ENCODE measurements around the gene ATL1. TPM values are rescaled to one million over a fixed set of nuclear protein-coding genes. Genes with fewer than 3 reads are reported as not detected.
"Not testable (repeated sequence)": the region's sequence is repeated elsewhere in the genome, so short reads cannot be mapped to it uniquely, and the experiment has no call there.

ATL1 gene
- total RNA-seq, 2 experiments from 2014 or later, result 1.5 TPM

DNA sequence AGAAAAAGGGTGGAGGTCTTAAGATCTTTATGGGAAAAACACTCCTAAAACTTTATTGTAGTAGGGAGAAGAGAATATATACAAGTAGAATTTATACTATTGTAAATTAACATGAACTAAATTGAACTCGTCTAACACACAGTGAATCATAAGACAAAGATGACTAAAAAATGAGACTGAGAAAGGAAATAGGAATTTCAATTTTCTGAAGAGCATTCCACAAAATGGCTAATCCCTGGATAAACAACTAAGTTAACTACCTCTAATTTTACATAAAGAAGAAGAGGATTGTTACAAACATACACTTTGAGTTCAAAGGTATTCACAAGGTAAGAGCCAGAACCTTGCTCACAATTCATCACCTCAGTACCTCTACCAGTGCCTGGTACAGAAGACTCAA is 29.6 kb upstream of the ATL1 start:
- no peak overlapping the region for H3K27ac Mint-ChIP-seq
- POLR2A ChIA-PET, result no interaction called here
- no peak for DNase-seq
- H3K9me3 Mint-ChIP-seq, result no peaks in the 10 kb centered on the region
- peaks cover 6% of the 10 kb centered on the region for H3K36me3 Mint-ChIP-seq
- no peaks in the 10 kb centered on the region for H3K27me3 Mint-ChIP-seq
- peaks cover 33% of the 10 kb centered on the region for H3K4me1 Mint-ChIP-seq
- ATAC-seq (ENCODE audit: low read depth), result no peak
- H3K4me3 Mint-ChIP-seq, result peak overlapping the region; percentile 92

DNA sequence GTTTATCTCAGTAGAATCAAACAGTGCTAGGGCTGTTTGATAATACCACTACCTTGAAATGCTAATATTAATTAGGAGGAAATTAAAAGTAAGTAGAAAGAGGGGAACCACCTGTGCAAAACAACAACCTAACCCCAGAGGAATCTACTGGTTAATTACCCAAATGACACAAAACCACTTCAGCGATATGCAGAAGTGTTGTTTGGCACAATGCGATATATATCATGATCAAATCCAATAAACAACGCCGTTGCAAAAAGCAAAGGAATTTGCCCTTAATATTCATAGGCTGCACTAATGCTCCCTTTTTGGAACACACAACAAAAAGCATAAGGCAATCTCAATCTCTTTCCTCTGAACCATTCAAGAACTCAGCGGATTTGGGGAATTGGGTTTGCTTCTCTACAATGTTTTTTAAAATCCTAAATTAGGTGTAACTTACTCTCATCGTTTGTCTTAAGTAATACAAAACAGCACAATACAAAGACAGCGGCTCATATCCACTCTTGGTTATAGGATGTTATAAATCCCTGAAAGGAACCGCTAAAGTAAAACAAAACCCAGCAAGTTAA is 29.1 kb upstream of the ATL1 start:
- H3K36me3 Mint-ChIP-seq, result peaks cover 6% of the 10 kb centered on the region
- H3K4me3 Mint-ChIP-seq, result peak overlapping the region; percentile 92
- ATAC-seq (ENCODE audit: low read depth) (no peak), DNase-seq (no peak)
- peaks cover 33% of the 10 kb centered on the region for H3K4me1 Mint-ChIP-seq
- no peaks in the 10 kb centered on the region for H3K9me3 Mint-ChIP-seq
- no peak overlapping the region for H3K27ac Mint-ChIP-seq
- POLR2A ChIA-PET, result interaction anchor here (1.6 kb wide), 1 partner anchor 188 kb away, joined by 8 read pairs; no protein-coding TSS in a partner anchor
- no peaks in the 10 kb centered on the region for H3K27me3 Mint-ChIP-seq

DNA sequence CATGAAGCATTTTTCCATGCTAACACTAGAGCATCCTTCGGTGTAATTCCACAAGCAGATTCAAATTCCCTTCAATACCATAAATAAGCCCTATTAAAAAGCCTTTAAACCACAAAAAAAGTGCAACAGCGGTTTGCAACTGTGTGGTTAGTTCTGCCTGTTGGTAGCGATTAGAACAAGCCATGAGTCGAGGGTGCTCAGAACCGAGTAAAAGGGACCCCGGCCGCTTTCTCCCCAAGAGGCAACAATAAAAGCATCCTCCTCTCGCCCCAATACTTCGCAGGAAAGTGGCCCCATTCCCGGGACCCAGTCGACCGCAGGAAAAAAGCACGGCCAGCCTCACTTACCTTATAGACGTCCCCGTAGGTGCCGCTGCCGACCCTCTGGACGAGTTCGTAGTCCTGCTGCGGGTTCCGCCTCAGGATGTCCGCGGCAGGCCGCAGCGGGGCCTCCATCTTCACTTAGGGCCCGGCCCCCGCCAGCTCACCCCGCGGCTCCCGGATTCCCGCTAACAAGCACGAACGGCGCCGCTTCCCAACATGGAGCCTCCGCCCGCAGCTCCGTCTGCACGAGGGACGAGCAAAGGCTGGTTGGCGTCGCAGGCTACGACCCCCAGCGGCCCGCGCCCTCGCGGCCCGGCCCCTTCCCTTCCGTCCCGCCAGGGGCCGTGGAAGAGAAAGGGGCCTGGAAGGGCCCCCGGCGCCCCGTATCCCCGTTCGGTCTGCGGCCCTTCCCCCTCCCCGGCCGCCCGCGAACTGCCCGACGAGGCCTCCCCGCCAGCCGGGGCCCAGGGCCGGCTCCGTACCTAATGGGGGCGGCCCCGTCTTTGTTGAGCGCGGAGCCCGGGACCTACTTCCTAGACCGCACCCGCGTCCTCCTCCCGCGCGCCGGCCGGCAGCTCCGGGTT is 28.1 kb upstream of the ATL1 start:
- DNase-seq, result peak; percentile 68
- ATAC-seq (ENCODE audit: low read depth), result peak; percentile 53
- Mint-ChIP-seq H3K27me3 (no peaks in the 10 kb centered on the region), H3K4me3 (peak overlapping the region; percentile 92), H3K36me3 (peaks cover 3% of the 10 kb centered on the region), H3K9me3 (no peaks in the 10 kb centered on the region), H3K4me1 (peaks cover 31% of the 10 kb centered on the region), H3K27ac (peak overlapping the region; percentile 88)
- POLR2A ChIA-PET, result interaction anchor here (0.5 to 1.6 kb wide), 6 partner anchors 79 to 221 kb away, joined by 3 to 8 read pairs (median 4); partner anchors contain the start of genes DMAC2L and L2HGDH

DNA sequence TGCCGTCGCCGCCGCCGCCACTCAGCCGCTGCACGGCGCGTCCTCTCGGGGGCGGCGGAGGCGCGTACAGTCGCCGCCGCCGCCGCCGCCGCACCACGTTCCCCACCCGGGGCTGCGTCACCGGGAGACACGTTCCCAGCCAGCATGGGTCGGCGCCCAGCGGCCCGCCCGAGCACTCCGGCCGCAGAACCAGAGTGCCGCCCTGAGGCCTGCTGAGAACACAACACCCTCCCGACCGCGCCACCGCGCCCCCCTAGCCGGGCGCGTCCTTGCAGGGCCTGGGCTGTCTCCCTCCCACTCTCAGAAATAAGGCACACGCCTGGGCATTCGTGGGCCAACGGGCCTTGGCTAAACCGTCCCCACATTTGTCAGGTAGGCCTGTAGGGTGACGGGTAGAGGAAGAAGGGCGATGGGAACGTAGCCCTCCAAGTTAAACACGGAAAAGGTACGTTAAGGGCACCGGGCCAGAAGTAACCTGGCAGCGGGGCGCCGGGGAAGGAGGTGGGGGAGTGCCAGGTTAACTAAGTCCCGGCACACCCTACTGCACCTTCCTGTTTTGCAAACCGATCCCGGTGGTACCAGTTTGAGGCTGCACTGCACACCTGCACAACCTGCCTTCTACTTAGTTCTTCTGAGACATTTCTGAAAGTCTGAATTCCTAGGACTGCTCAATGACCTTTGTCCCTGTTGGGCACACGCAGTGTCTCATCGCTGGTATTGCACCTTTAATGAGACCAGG is 27.3 kb upstream of the ATL1 start, which contains the start of gene MAP4K5:
MAP4K5 (minus strand) TSS at position 68 of the 739 bp plus-strand sequence. CDS start 520 bp downstream, outside the sequence.
- ATAC-seq (ENCODE audit: low read depth), result peak; percentile 93
- Mint-ChIP-seq H3K4me1 (peaks cover 31% of the 10 kb centered on the region), H3K27me3 (no peaks in the 10 kb centered on the region), H3K36me3 (peaks cover 5% of the 10 kb centered on the region), H3K4me3 (peak within 1 kb of the TSS; percentile 92), H3K27ac (peak within 1 kb of the TSS; percentile 88), H3K9me3 (peaks cover 2% of the 10 kb centered on the region)
- POLR2A ChIA-PET, result interaction anchor here (0.5 to 1.6 kb wide), 4 partner anchors 79 to 212 kb away, joined by 4 to 8 read pairs (median 4); no protein-coding TSS in a partner anchor
- DNase-seq, result peak; percentile 91

DNA sequence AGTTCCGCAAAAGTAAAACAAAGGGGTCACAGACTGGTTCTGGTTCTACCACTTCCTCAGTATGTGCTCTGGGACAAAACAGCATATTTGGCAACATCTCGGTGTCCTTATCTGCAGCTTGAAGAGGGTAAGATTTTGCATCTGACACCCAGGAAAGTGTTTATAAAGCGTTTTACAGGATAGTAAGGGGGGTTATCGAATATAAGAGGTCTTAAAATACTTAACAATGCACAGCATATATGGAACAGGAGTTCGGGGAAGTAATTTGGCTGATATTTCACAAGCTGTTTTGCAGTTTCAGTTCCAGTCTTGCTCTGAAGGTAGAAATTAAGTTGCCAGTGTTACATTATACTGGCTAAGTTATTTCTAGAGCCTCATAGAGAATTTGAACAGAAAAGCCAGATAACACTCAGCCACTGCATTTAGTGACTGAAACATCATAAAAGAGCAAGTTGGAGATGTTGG is 26.7 kb upstream of the ATL1 start:
- Mint-ChIP-seq H3K9me3 (peaks cover 4% of the 10 kb centered on the region), H3K27me3 (no peaks in the 10 kb centered on the region), H3K4me3 (peak overlapping the region; percentile 89), H3K4me1 (peaks cover 29% of the 10 kb centered on the region), H3K27ac (peak overlapping the region; percentile 83), H3K36me3 (peaks cover 2% of the 10 kb centered on the region)
- POLR2A ChIA-PET, result interaction anchor here (0.8 kb wide), 1 partner anchor 212 kb away, joined by 4 read pairs; no protein-coding TSS in a partner anchor
- ATAC-seq (ENCODE audit: low read depth), result no peak
- no peak for DNase-seq

DNA sequence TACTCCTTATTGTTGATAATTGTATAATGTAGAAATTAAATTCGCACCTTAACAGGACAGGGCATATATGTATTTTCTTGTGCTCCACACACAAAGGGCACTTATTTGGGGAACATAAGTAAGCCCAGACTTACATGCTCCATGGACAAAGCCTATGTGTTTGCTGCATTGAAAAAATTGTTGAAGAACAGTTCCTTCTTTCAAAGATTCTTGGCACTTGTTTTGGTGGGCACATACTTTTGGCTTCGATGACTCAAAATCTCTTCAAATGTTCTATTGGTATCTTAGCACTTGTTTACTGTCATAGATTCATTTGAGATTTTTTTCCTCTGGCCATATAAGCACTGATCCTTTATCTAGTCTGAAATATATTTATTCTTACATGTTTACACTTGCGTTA is 26.1 kb upstream of the ATL1 start:
- POLR2A ChIA-PET, result no interaction called here
- ATAC-seq (ENCODE audit: low read depth) (no peak), DNase-seq (no peak)
- Mint-ChIP-seq H3K4me3 (no peak overlapping the region), H3K9me3 (peaks cover 5% of the 10 kb centered on the region), H3K4me1 (peaks cover 29% of the 10 kb centered on the region), H3K27ac (no peak overlapping the region), H3K27me3 (no peaks in the 10 kb centered on the region), H3K36me3 (peaks cover 2% of the 10 kb centered on the region)

DNA sequence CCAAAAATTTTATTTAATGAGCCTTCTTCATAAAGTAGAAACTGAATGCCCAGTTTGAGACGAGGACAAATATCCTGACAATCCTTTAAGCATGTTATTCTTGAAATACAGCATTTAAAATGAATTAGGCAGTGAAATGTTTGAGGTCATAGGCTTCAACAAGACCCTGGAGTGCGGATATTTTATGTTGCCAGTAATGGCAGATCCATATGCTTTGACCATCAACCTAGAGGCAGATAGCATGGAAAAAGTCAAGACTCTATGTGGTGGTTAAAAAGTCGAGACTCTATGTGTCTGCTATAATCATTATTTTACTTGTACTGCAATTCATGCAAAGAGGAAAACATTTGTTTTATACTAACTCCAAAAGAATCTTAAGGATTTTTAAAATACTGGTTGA is 25.5 kb upstream of the ATL1 start:
- no peaks in the 10 kb centered on the region for H3K27me3 Mint-ChIP-seq
- POLR2A ChIA-PET, result no interaction called here
- no peak overlapping the region for H3K4me3 Mint-ChIP-seq
- H3K27ac Mint-ChIP-seq, result no peak overlapping the region
- no peak for ATAC-seq (ENCODE audit: low read depth)
- H3K36me3 Mint-ChIP-seq, result peaks cover 2% of the 10 kb centered on the region
- peaks cover 27% of the 10 kb centered on the region for H3K4me1 Mint-ChIP-seq
- no peak for DNase-seq
- peaks cover 5% of the 10 kb centered on the region for H3K9me3 Mint-ChIP-seq

DNA sequence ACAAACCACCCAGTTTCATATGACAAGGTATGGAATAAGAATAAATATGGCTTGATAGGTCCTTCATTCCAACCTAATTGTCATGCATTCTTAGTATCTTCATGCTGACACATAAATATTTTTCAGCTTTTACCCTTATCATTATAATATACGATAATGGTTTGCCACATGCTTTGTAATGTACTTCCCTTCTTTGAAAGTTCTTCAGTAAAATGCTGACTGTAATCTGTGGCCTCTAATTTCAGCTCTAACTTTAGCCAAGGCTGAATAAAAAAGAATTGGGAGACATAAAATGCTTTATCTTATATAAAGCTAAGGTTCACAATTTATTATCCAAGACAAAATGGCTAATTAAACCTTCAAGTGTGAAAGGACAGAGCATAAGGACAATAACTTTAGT is 24.9 kb upstream of the ATL1 start:
- peaks cover 5% of the 10 kb centered on the region for H3K9me3 Mint-ChIP-seq
- peaks cover 2% of the 10 kb centered on the region for H3K36me3 Mint-ChIP-seq
- no peak overlapping the region for H3K27ac Mint-ChIP-seq
- H3K4me3 Mint-ChIP-seq, result no peak overlapping the region
- no peaks in the 10 kb centered on the region for H3K27me3 Mint-ChIP-seq
- peaks cover 21% of the 10 kb centered on the region for H3K4me1 Mint-ChIP-seq
- no peak for DNase-seq
- POLR2A ChIA-PET, result no interaction called here
- ATAC-seq (ENCODE audit: low read depth), result no peak

DNA sequence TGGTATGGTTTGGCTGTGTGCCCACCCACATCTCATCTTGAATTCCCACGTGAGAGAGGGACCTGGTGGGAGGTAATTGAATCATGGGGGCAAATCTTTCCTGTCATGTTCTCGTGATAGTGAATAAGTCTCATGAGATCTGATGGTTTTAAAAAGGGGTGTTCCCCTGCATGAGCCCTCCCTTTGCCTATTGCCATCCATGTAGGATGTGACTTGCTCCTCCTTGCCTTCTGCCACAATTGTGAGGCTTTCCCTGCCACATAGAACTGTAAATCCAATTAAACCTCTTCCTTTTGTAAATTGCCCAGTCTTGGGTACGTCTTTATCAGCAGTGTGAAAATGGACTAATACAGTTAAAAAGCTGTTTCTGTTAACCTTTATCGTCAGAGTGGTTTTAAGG is 21.9 kb upstream of the ATL1 start:
- DNase-seq; ATAC-seq (ENCODE audit: low read depth); H3K27me3 Mint-ChIP-seq; H3K4me3 Mint-ChIP-seq; H3K9me3 Mint-ChIP-seq; H3K27ac Mint-ChIP-seq; H3K36me3 Mint-ChIP-seq; POLR2A ChIA-PET: not testable (repeated sequence)
- peaks cover 15% of the 10 kb centered on the region for H3K4me1 Mint-ChIP-seq

DNA sequence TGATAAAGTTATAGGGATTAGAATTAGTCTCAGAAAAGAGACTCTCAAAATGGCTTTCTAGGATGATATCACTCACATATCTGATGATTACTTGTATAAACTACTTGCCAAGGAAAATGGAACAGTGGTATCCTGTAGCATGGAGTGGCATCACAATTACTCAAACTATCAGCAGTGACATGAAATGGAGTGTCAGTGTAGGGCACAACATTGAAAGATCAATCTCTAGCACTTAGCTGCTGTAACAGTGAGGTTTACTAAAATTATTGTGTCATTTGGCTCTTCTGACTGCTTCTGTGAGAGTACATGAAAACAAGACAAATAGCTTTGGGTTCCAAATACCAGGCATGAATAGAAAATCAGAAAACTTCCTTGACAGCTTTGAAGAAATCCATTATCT is 20.9 kb upstream of the ATL1 start:
- DNase-seq (no peak), ATAC-seq (ENCODE audit: low read depth) (no peak)
- H3K4me3 Mint-ChIP-seq, result no peak overlapping the region
- POLR2A ChIA-PET, result no interaction called here
- no peaks in the 10 kb centered on the region for H3K27me3 Mint-ChIP-seq
- peaks cover 5% of the 10 kb centered on the region for H3K9me3 Mint-ChIP-seq
- peaks cover 2% of the 10 kb centered on the region for H3K36me3 Mint-ChIP-seq
- H3K27ac Mint-ChIP-seq, result no peak overlapping the region
- peaks cover 12% of the 10 kb centered on the region for H3K4me1 Mint-ChIP-seq

DNA sequence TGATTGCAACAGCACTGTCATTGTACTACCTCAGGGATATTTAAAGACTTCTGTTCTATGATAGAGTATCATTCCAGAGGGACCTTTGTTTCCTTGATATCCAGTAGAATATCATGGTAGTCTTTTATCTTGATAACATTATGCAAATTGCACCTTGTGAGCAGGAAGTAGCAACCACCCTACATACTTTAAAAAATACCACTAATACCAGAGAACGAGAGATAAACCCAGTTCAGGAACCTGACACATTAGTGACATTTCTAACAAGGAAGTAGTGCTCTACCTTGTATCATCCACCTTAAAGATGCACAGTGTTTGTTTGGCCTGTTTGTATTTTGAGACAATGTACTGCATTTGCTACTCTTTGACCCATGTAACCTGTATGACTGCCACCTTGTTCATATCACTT is 18.8 kb upstream of the ATL1 start:
- ATAC-seq (ENCODE audit: low read depth) (peak; percentile 30), DNase-seq (no peak)
- Mint-ChIP-seq H3K4me1 (peaks cover 12% of the 10 kb centered on the region), H3K9me3 (peaks cover 5% of the 10 kb centered on the region), H3K27me3 (no peaks in the 10 kb centered on the region), H3K36me3 (peaks cover 2% of the 10 kb centered on the region), H3K27ac (no peak overlapping the region), H3K4me3 (no peak overlapping the region)
- POLR2A ChIA-PET, result no interaction called here

DNA sequence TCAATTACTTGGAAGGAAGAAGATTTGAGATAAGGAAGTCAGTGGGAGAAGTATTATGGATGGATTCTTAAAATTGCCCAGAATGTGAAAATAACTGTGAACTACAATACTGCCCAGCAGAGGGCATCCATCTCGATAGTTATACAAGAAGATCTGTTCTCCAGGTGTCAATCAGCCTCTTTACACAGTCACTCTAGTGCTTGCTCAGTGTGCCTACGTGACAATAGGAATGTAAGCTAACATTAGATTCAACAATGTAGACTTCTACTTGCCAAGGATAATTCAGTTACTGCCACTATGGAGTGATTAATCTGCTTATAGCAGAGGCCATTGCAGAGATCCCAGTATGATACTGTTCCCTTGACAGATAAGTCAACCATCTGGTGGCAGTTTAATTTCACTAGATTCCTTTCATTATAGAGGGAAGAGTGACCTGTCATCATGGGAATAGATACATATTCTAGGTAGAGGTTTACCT is 17.0 kb upstream of the ATL1 start:
- no peaks in the 10 kb centered on the region for H3K36me3 Mint-ChIP-seq
- no peak for DNase-seq
- peaks cover 12% of the 10 kb centered on the region for H3K4me1 Mint-ChIP-seq
- H3K27ac Mint-ChIP-seq, result no peak overlapping the region
- H3K27me3 Mint-ChIP-seq, result no peaks in the 10 kb centered on the region
- H3K9me3 Mint-ChIP-seq, result peaks cover 3% of the 10 kb centered on the region
- POLR2A ChIA-PET, result interaction anchor here (0.6 kb wide), 1 partner anchor 317 kb away, joined by 4 read pairs; no protein-coding TSS in a partner anchor
- H3K4me3 Mint-ChIP-seq, result no peak overlapping the region
- ATAC-seq (ENCODE audit: low read depth), result peak; percentile 70

DNA sequence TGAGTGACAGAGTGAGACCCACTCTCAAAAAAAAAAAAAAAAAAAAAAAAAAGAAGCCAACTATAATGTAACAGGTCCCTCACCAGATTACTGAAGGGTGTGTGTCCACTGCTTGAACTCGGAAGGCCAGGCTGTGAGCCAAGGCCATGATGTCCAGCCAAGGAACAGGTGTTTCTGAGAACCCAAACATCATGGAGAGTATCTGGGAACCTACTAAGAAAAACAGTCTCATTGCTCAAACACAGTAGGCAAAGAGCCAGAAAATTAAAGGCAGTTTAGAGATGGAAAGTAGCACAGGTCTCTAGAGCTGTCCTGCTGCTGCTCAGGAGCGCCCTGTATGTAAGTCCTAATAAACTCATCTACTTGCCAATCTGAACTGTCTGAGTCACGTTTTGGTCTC is 15.0 kb upstream of the ATL1 start:
- no peak for DNase-seq
- H3K4me1 Mint-ChIP-seq, result peaks cover 12% of the 10 kb centered on the region
- H3K27ac Mint-ChIP-seq, result no peak overlapping the region
- no peak for ATAC-seq (ENCODE audit: low read depth)
- H3K36me3 Mint-ChIP-seq, result no peaks in the 10 kb centered on the region
- peaks cover 2% of the 10 kb centered on the region for H3K9me3 Mint-ChIP-seq
- POLR2A ChIA-PET, result interaction anchor here (1.1 kb wide), 1 partner anchor 15 kb away, joined by 3 read pairs; the partner anchor contains the start of gene ATL1
- H3K27me3 Mint-ChIP-seq, result no peaks in the 10 kb centered on the region
- H3K4me3 Mint-ChIP-seq, result no peak overlapping the region

All from activated naive CD8-positive, alpha-beta T cell treated with anti-CD3 and anti-CD28 coated beads, Interleukin-2, amount 10 ng/mL, durations not matched to agents 7 days and 5 days (primary cell).